Upper lobe of right lung (tissue), 1 donor: ENCODE measurements around the gene CSMD2. TPM values are rescaled to one million over a fixed set of nuclear protein-coding genes. Genes with fewer than 3 reads are reported as not detected.
A peak's percentile ranks its signal among the peaks of the same experiment; 100 is the strongest.

ENCODE experiments used
- ATAC-seq: fragments of 200-7000 bp; cut with Tn5 transposase; one replicate; pipeline ENCODE4 v1.9.1; 2020; ENCODE audit warnings: mild to moderate bottlenecking, moderate library complexity
- DNase-seq: peaks from one replicate; pipeline ENCODE4 v3.0.0-alpha.2; 2020
- H3K27ac ChIP-seq: fragments of 200-600 bp; one replicate; pipeline ENCODE4 v1.8.0; 2022
- H3K27me3 ChIP-seq: fragments of 200-600 bp; one replicate; pipeline ENCODE4 v1.8.0; 2022; ENCODE audit warnings: mild to moderate bottlenecking
- H3K36me3 ChIP-seq: fragments of 200-600 bp; one replicate; pipeline ENCODE4 v1.8.0; 2022
- H3K4me1 ChIP-seq: fragments of 200-600 bp; one replicate; pipeline ENCODE4 v1.8.0; 2022
- H3K4me3 ChIP-seq: fragments of 200-600 bp; one replicate; pipeline ENCODE4 v1.8.0; 2022; ENCODE audit warnings: mild to moderate bottlenecking
- H3K9me3 ChIP-seq: fragments of 200-600 bp; one replicate; pipeline ENCODE4 v1.8.0; 2022
- intact Hi-C: fragments of 100-400 bp; cut with DNase I; formaldehyde crosslinking; loops from one replicate; pipeline ENCODE4 v1.11.0; 2022
- total RNA-seq: library from RNA; stranded (reverse); fragmentation: NEBNext Ultra II Directional; extraction: Animal tissue kit (Norgen Biotek cat#: 25700); gene quantifications from one replicate; pipeline ENCODE4 v1.2.1, GENCODE V29; 2021
- TF ChIP-seq, protein P1 (sequence below): fragments of 200-600 bp; IDR thresholded peaks from one replicate; pipeline ENCODE4 v1.8.0; 2022; ENCODE audit warnings: antibody characterized with exemption
- donor health status: DM: no; HTN: yes; CAD: no; lungs with severe emphysema.

The CSMD2 gene
- total RNA-seq, 1 donor from 2014 or later = 0.67 TPM

DNA sequence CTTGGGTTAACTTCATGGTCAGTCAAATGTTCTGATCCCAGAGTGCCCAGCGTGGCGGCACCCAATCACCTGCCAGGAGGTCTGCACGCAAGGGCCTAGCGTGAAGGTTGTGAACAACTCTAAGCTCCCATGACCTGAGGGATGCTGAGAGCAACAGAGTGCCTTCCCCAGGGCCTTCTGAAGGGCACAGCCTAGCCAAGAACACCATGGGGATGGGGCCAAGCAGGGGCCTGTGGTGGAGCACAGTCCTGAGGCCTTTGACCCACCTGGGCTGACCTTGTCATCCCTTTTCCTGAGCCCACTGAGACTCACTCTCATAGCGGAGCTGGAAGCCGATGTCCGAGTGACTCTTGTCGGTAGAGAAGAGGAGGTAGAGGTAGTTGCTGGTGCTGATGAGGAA, 440.0 kb downstream of the CSMD2 start:
- H3K9me3 ChIP-seq = no peaks in the 10 kb centered on the region
- TF ChIP-seq, protein P1, sequence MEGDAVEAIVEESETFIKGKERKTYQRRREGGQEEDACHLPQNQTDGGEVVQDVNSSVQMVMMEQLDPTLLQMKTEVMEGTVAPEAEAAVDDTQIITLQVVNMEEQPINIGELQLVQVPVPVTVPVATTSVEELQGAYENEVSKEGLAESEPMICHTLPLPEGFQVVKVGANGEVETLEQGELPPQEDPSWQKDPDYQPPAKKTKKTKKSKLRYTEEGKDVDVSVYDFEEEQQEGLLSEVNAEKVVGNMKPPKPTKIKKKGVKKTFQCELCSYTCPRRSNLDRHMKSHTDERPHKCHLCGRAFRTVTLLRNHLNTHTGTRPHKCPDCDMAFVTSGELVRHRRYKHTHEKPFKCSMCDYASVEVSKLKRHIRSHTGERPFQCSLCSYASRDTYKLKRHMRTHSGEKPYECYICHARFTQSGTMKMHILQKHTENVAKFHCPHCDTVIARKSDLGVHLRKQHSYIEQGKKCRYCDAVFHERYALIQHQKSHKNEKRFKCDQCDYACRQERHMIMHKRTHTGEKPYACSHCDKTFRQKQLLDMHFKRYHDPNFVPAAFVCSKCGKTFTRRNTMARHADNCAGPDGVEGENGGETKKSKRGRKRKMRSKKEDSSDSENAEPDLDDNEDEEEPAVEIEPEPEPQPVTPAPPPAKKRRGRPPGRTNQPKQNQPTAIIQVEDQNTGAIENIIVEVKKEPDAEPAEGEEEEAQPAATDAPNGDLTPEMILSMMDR = no peak
- intact Hi-C loops = no loop called here
- no peaks in the 10 kb centered on the region for H3K27me3 ChIP-seq
- no peak overlapping the region for H3K4me3 ChIP-seq
- H3K4me1 ChIP-seq = no peaks in the 10 kb centered on the region
- no peak overlapping the region for H3K27ac ChIP-seq
- ATAC-seq = peak; percentile 29
- no peaks in the 10 kb centered on the region for H3K36me3 ChIP-seq
- DNase-seq = no peak

DNA sequence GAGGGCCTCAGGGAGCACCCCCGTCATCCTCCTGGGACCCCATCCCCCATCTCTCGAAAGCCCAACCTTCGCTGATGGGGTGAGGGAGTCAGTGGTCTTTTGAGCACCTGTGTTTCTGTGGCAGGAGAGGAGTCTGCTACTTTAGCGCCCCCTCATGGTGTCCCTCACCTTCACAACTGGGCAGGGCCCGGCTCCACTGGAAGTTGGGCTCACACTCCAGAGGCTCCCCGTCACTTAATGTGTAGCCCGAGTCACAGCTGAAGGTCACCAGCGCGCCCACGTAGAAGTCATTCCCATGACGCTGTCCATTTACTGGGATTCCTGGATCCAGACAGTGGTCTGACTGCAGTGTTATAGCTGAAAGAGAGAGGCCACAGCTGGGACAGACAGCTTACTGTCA, 440.7 kb downstream of the CSMD2 start:
- H3K27me3 ChIP-seq = no peaks in the 10 kb centered on the region
- TF ChIP-seq, protein P1 = no peak
- no peak for ATAC-seq
- H3K9me3 ChIP-seq = no peaks in the 10 kb centered on the region
- intact Hi-C loops = no loop called here
- no peak for DNase-seq
- no peak overlapping the region for H3K4me3 ChIP-seq
- H3K4me1 ChIP-seq = no peaks in the 10 kb centered on the region
- H3K36me3 ChIP-seq = no peaks in the 10 kb centered on the region
- H3K27ac ChIP-seq = no peak overlapping the region

DNA sequence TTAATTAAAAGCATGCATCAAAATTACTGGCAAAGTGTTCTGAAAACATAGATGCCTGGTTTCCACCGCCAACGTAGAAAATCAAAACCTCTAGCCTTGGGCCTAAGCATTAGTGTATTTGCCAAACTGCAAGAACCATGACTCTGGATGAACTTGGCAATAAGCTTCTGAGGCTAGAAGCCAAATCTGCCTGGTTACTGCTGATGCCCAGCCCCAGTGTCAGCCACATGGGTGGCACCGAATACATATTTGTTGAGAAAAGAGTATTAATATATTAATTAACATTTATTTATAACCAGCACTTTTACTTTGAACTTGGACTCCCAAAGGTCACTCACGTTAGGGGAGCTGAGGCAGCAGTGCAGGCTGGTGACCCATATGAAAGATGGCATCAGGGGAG, 441.8 kb downstream of the CSMD2 start:
- Histone ChIP-seq H3K27me3 (no peaks in the 10 kb centered on the region), H3K36me3 (no peaks in the 10 kb centered on the region), H3K4me1 (no peaks in the 10 kb centered on the region), H3K27ac (no peak overlapping the region), H3K4me3 (no peak overlapping the region), H3K9me3 (no peaks in the 10 kb centered on the region)
- DNase-seq = no peak
- TF ChIP-seq, protein P1 = no peak
- intact Hi-C loops = no loop called here
- ATAC-seq = no peak

DNA sequence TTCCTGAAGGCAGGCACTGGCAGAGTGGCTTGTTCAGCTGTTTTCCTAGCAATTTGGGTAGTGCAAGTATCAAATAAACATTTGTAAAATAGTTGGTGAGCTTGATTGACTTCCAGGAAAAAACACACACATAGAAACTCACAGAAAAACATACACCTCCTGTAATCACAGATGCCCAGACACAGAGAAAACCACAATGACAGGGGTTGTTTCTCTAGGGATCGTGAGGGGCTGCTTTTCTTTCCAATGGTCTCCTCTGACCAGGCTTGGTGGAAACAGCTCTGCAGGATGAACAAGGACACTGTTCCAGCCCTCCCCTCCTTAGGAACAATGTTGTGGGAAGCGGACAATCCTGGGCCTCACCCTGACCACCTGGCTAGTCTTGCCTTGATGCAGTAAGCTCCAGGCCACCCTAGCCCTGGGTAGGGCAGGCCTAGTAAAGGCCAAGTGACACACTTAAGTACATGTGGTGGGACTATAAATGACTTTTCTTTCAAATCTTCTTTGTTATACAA, 443.7 kb downstream of the CSMD2 start:
- no peaks in the 10 kb centered on the region for H3K27me3 ChIP-seq
- no peaks in the 10 kb centered on the region for H3K36me3 ChIP-seq
- TF ChIP-seq, protein P1 = no peak
- no peak overlapping the region for H3K27ac ChIP-seq
- intact Hi-C loops = no loop called here
- no peak for ATAC-seq
- DNase-seq = no peak
- H3K9me3 ChIP-seq = no peaks in the 10 kb centered on the region
- H3K4me3 ChIP-seq = no peak overlapping the region
- no peaks in the 10 kb centered on the region for H3K4me1 ChIP-seq

DNA sequence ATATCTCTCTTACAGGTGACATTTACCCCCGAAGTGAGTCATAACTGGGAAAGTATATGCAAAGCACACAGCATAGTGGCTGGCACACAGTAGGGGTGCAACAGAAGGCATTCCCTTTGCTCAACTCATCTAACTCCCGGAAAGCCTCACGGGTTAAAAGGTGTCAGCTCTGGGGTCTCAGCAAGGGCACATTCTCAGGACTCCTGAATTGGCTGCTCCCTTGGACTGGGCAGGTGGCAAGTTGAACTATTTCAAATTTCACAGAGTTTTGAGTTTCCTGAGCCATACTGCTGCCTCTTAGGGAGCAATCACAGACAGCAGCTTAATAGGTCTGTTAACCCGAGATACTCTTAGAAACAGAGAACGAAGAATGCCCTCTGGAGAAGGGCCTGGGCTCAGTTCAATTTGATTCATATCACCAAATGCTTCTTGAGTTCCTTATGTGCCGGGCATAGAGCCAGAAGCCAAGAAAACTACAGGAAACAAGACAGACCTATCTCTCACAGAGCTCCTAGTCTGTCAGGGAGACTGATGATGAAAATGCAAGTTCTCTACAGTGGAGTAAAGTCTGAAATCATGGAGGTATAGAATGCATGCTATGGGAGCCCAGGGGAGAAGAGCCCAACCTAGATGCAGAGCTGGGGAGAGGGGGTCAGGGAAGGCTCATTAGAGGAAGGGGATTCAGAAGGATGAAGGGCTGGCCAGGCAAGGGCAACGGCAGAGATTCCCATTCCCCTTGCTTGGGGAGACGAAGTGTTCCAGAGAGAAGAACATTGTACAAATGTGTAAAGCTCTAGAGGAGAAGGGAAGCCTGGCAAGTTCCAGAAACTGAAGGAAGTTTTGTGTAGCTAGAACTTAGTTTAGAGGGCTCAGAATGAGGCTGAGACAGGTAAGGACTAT, 445.0 kb downstream of the CSMD2 start:
- Histone ChIP-seq H3K4me1 (no peaks in the 10 kb centered on the region), H3K27ac (no peak overlapping the region), H3K9me3 (no peaks in the 10 kb centered on the region), H3K4me3 (no peak overlapping the region), H3K36me3 (no peaks in the 10 kb centered on the region), H3K27me3 (no peaks in the 10 kb centered on the region)
- intact Hi-C loops = no loop called here
- DNase-seq (no peak), ATAC-seq (no peak)
- TF ChIP-seq, protein P1 = no peak
